Measurements from ENCODE around the gene ZNF683. TPM values are rescaled to one million over a fixed set of nuclear protein-coding genes. Genes with fewer than 3 reads are reported as not detected.

The ZNF683 gene
- total and polyA plus RNA-seq, 2 donors (not counting 3 experiments of a cell fraction or from before 2014, with no cell fraction given), result not detected

- no TSS peak for BruUV-seq (replicated peaks)
- TF ChIP-seq MAX (IDR thresholded peaks at IDR 0.05; ENCODE audit: insufficient read depth, insufficient read length) (no peak), POLR2A (IDR thresholded peaks at IDR 0.05; ENCODE audit: low read depth, low read length) (no peak), POLR2AphosphoS5 (IDR thresholded peaks at IDR 0.05; ENCODE audit: insufficient read depth, low read depth, low read length) (no peak), CTCF (IDR thresholded peaks at IDR 0.05; ENCODE audit: extremely low read depth in 1 of 2, insufficient read depth in 1 of 2, low read depth in 1 of 2, low read length in 2 of 2) (no peak), EZH2 (IDR thresholded peaks at IDR 0.05; ENCODE audit: borderline replicate concordance, low read depth, low read length, severe bottlenecking) (no peak), FOS (IDR thresholded peaks at IDR 0.05; ENCODE audit: borderline replicate concordance, insufficient read depth, low read length) (no peak), MYC (IDR thresholded peaks at IDR 0.05; ENCODE audit: low read depth, low read length) (no peak), JUN (IDR thresholded peaks at IDR 0.05; ENCODE audit: borderline replicate concordance, insufficient read depth, insufficient read length, low read depth) (no peak), GATA2 (IDR thresholded peaks at IDR 0.05; ENCODE audit: insufficient read depth, insufficient read length, low read depth, low read length) (no peak)
- Histone ChIP-seq H3K9me3 (replicated peaks; ENCODE audit: control insufficient read depth, insufficient read depth, low read length) (no peaks in the 10 kb centered on the region), H2AFZ (ENCODE audit: low read depth, low read length) (no peak overlapping the region), H3K79me2 (ENCODE audit: control insufficient read depth, insufficient read depth, low read length) (no peaks in the 10 kb centered on the region), H3K4me2 (ENCODE audit: insufficient read depth, low read length) (no peak overlapping the region), H3K9me1 (replicated peaks; ENCODE audit: control insufficient read depth, extremely low read depth, insufficient read depth, low read length) (no peaks in the 10 kb centered on the region), H3K4me3 (replicated peaks in 1 of 3; ENCODE audit: insufficient read depth in 1 of 3, low read depth in 1 of 3, low read length in 3 of 3) (no peak overlapping the region), H4K20me1 (replicated peaks; ENCODE audit: control insufficient read depth, extremely low read depth, insufficient read depth, low read length) (no peaks in the 10 kb centered on the region), H3K27me3 (ENCODE audit: control insufficient read depth in 2 of 2, insufficient read depth in 2 of 2, low read length in 2 of 2) (peaks cover 16 to 21% of the 10 kb centered on the region in 2 experiments), H3K36me3 (ENCODE audit: control insufficient read depth in 2 of 2, extremely low read depth in 1 of 2, insufficient read depth in 2 of 2, low read length in 2 of 2) (no peaks in the 10 kb centered on the region), H3K27ac (ENCODE audit: insufficient read depth, low read depth, low read length) (no peak overlapping the region), H3K4me1 (ENCODE audit: control insufficient read depth, extremely low read depth, insufficient read depth, low read length) (peaks cover 7% of the 10 kb centered on the region), H3K9ac (replicated peaks; ENCODE audit: extremely low read depth, insufficient read depth, low read length) (no peak overlapping the region)
- DNase-seq (ENCODE audit: low read depth, low spot score) (no peak), FAIRE-seq (no peak)
- dilution Hi-C loops (cut with MboI; ENCODE audit: extremely low pct_ligation_motif_present, low sequenced_read_pairs), result no loop called here
- ChIA-PET CTCF (interaction anchor here (1.5 kb wide), 1 partner anchor 10 kb away, joined by 3 read pairs; no protein-coding TSS in a partner anchor), POLR2A (no interaction called here)
- intact Hi-C loops (cut with micrococcal nuclease), result no loop called here
Observed at GRCh38 chr1:26356106-26356505, 16.4 kb downstream of the ZNF683 start.

Measured in endothelial cell of umbilical vein (primary cell).